GM19452 (cell line): ENCODE data around the gene TRPV5.

Source experiments
- ATAC-seq: cut with Tn5 transposase; IDR thresholded peaks from one replicate; pipeline ENCODE4 v1.9.1; 2021; ENCODE audit not compliant: unreplicated experiment

The TRPV5 gene

DNA sequence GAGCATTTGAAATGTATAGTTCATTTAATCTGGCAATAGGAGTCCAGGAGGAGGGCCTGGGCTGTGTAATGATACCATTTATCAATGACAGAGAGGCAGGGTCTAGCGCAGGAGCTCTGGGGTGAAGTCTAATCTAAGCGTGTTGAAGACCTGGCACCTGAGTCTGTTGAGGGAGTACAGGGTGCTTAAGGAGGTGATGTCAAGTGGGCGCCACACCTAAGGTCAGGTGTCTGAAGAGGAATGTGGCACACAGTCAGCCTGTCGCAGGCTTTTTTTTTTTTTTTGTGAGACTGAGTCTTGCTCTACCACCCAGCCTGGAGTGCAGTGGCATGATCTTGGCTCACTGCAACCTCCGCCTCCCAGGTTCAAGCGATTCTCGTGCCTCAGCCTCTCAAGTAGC lies 8.0 kb upstream of the TRPV5 start:
- no peak for ATAC-seq

DNA sequence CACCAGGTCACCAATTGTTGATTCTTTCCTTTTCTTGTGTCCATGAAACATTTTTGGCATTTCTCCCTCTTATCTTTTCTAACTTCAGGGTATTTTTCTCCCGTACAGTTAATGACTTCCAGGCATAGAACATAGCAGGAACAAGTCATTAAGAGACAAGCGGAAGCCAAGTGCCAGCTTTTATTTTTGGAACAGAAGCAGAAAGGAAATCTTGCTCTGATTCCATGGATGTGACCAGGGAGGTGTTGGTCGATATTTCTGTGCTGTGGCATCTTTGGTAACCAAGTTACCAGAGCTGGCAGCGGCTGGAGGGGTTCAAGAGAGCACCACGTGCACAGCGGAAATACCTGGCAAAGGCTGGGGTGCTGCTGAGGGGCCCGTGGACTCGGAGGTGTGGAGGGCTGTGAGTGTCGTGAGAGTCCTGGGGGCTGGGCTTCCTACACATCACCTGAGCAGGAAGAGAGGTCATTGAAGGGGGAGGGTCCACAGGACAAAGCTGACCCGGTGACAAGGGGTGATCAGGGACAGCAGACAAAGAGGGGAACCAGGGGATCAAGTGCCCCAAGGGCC lies 7.5 kb upstream of the TRPV5 start:
- ATAC-seq, result no peak

DNA sequence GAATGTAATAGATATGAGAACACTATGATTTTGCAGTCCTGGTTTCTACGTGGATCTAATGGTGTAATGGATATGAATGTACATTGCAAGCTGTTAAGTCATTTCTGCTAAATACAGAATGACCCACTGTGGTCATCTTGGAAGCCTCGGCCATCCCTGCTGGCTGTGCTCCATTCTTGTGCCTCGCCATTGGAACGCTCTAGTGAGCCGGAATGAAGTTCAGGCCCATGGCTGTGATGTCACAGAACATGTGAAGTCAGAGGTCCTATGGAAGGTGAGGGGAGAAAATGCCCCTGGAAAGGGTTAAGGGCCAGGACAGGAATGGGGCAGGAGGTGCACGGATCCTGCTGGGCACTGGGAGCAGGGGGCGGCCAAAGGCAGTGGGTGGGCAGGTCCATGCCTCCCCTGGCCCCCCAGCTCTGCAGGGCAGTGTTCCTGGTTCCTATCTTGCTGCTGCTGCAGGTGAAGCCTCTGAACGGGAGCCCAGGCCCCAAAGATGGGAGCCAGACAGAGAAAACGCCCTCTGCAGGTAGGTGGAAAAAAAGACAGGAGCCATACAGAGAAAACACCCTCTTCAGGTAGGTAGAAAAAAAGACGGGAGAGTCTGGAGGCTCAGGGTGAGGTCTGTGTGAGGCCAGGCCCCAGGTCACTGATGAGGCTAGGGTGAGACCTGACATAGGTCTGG lies 5.8 kb upstream of the TRPV5 start, which contains the start of gene LLCFC1:
Gene LLCFC1, plus strand, starts transcription at position 259 of the 685 bp plus-strand sequence. Its CDS starts 138 bp downstream, at position 397.
- ATAC-seq, result no peak

DNA sequence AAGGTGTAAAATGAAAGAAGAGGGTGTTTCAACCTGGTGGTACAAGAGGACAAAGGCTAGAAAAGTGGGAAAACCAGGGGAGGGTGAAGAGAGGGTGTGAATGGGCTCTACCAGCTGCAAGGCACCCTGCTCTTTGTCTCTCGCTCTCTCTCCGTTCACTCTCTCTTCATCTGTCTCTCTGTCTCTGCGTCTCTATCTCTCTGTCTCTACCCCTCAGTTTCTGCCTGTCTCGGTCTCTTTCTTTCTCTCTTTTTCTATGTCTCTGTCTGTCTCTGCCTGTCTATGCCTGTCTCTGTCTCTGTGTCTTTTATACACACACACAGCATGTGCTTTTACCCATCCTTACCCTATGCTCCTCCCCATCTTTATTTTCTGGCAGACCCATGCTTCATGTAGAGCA lies 5.1 kb upstream of the TRPV5 start:
- ATAC-seq, result no peak

DNA sequence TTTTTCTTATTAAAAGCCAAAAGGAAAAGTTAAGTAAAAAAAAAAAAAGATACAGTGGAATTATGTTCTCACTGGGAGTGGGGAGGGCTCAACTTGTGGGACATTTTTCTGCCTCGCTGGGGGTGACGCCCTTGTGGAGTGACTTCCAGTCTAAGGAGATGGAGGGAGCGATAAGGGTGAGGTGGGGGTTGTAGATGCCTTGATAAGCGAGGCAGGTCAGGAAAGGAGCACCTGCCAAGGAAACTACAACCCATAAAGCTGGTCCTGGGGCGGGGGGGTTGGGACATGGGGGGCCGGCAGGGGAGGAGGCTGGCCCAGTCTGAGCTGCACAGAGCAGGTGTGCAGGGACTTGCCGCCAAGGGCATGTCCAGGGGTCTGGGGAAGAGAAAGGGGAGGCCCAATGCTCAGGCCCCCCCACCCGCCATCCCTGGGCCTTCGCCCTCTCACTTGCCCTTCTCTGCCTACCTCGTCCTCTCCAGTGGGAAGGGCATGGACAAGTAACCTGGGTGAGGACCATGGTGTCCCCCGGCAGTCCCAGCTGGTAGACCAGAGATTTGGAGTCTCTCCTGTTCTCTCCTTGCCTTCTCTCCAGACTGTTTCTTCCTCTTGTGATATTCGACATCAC lies 2.5 kb upstream of the TRPV5 start:
- ATAC-seq, result no peak

DNA sequence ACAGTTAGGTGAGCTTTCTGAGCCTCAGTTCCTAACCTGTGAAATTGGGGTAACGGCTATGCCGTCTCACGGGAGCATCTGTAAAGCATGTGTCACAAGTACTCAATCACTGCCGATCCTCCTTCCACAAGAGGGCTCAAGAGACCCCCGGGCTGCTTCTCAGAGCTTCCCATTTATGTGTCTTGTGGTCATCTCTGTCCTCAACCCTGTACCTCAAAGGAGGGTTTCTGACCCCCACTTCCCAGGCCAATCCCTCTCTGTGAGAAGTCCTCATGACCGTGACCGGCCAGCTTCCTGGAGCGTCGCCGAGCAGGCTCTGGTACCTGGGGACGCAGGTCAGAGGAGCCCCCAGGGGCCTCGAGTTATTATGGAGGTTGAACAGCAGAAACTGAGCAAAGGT lies 510 bp upstream of the TRPV5 start:
- ATAC-seq, result no peak

DNA sequence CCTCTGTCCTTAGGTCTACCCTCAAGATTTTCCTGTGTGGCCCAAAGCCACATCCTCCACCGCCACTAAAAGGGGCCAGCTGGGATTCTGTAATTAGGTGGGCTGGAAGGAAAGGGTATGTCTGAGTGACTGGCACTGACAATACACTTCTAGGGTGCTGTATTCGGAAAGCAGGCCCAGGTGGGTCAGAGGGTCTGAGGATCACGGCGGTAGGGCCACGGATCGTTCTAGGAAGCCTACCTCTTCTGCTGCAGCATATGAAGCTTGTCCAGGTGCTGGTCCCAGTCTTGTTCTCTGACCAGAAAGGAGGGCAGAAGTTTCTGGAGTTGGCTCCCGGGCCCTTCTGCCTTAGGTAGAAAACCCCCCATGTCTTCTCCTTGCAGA lies 462 bp downstream of the TRPV5 start:
- no peak for ATAC-seq

DNA sequence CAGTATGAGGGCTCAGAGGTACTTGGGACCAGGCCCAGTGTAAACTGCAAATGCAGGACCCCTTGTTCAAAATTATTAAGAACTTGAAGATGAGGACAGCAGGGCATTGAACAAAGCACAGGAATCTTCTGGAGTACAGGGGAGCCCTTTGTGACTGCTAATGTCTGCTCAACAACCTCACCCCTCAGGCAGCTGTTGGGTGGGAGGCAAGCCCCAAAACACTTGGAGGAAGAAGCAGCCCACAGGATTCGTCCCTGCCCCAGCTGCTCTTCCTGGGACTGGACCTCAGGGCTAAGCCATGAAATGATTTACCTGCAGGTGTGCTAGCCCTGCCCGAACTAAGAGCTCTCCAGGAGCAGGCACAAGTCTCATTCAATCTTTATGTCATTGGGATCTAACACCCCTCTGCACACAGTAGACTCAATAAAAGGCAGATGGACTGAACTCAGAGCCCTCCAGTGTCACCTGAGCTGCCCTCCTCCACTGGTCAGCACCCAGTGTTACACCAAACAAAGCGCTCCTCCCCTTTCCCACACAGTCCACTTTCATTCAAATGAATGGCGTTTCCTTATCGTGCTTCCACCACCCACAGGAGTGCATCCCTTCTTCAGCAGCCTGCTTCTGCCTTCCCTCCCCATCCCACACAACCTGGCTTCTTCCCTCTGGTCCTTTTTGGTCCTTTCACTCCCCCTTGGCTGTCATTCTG lies 1.0 kb downstream of the TRPV5 start:
- no peak for ATAC-seq

DNA sequence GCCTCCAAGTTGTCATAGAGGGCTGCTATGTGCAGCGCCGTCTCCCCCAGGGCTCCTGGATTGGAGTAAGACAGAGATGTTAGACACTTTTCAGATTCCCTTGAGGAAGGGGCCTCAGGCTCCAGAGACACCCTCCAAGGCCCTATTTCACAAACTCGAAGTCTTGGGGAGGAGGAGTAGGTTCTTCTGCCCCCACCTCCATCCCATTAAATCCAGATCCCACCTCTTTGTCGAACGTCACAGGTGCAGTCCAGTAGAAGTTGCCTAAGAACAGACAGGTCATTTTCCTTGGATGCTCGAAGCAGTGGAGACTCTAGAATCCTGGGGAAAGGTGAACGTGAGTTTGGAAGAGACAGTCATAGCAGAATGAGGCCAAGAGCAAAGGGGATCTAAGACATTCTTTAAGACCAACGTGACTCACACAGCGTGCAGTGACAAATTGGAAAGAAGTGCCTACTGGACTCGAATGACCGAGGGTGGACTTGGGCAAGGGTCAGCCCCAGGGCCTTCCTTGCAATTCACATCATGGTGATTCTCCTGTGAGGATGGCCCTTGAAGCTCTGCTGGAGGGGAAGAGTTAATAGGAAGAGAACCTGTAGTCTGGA lies 3.3 kb downstream of the TRPV5 start:
- ATAC-seq, result no peak

DNA sequence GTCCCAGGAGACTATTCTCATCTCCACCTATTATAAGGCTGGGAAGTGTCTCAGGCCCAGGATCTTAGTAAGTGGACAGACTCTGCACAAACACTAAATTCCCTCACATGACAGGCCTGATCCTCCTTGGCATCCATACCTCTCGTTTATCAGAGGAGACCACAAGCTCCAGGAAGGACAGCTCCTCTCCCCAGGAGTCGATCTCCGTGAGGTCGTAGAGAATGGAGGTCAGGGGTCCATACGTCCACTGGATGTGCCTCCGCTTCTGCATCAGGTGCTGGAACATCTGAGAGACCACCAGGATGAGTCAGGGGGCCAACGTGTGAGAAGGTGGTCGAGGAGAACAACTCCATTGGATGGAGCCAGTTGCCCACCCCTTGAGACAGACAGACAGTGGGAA lies 5.6 kb downstream of the TRPV5 start:
- no peak for ATAC-seq

DNA sequence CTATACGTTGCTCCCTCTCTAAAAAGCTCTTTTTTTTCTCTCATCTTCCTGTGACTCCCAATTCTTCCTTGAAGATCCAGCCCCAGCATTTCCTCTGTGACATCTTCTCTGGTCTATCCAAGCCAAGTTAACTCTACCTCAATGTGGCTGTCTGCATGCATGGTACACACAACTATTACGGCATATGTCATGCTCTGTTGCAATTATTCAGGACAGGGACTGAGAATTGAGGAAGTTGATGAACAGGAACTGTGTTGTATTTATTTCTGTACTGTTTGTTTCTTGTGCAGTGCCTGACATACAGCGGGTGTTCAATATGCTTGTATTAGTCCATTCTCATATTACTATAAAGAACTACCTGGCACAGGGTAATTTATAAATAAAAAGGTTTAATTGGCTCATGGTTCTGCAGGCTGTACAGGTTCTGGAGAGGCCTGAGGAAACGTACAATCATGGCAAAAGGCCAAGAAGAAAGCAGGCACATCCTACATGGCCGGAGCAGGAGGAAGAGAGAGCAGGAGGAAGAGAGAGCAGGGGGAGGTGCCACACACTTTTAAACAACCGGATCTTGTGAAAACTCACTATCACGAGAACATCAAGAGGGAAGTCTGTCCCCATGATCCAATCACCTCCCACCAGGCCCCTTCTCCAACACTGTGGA lies 6.3 kb downstream of the TRPV5 start:
- ATAC-seq, result no peak

DNA sequence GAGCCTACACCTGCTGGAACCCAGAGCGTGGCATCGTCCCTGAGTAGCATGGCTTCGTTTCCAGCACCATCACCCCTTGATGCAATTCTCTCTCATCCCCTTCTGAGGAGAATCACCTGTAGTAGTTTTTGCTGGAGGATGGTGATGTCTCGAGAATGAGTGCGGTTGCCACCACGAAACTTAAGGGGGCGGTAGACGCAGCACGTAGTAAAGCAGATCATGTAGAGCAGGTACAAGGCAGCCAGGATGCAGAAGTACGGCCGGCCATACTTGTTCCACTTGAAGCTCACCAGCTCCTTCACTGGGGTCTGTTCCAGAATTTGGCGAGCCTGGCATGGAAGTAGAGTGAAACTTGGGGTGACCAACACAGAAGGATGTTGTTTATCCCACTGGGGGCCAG lies 8.1 kb downstream of the TRPV5 start:
- no peak for ATAC-seq

DNA sequence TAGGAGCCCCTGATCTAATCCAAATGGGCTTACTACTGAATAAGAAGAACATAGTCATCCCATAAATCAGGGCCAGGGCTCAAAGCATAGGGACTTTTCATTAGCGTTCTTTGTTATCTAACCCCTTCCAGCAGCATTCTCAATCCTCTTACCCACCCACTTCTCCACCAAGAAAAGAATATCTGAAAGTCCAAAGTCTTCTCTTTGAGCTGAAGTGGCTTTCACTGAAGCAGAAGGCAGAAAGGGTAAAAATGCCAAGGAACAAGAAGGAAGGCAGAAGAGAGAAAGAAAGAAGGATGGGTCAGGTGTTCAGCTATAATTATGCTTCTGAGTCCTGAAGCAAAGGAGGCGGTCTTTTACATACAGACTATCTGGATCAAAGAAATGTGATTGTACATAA lies 10.2 kb downstream of the TRPV5 start:
- no peak for ATAC-seq

DNA sequence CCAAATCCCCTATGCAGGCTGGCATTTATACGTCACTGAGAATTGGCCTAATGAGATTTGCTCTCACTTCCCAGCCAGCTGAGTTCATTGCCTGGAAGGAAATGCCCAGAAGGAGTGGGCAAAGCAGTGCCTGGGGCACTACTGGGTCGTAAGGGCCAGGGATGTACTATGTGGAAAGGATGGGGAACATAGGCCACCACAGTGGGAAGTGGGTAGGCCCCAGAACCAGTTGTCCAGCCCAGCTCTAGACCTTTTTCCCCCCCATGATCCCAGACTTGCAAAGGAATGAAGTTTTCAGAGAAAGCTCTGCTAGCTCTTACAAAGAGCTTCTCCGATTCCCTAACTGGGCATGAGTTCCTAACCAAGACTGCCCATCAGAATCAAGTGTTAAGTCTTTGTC lies 13.9 kb downstream of the TRPV5 start:
- ATAC-seq, result no peak

DNA sequence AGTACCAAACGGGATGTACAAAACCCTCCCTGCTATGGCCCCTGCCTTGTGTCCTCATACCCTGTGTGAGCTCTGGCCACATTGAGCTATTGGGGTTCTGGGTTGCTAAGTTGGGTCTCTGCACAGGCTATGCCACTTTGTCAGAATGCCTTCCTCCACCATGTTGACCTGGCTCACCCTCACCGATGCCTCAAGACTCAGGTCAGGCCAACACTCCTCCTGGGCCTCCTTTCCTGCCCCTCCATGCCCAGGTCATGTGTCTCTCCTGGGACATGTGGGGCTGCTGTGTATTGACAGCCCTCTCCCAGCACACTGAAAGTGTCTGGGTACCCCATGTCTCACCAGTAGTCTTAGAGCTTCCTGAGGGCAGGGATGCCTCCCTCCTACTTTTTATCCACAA lies 14.6 kb downstream of the TRPV5 start:
- no peak for ATAC-seq

DNA sequence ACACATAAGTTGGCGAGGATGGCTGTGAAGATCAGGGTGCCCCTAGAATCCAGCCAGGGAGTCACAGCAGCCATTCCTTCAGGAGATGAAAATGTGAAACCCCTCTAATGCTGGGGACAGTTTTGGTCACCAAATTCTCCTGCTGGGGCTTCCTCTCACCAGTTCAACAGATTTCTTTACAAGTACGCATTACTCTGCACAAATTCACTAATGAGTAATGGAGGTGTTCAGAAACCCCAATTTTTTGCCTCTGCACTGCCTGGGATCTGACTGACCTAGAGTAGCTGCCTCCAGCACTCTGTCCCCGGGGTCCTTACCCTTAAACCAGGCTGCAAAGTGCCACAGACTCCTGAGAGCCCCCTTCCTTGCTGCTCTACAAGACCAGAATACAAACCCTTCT lies 16.1 kb downstream of the TRPV5 start:
- ATAC-seq, result no peak

DNA sequence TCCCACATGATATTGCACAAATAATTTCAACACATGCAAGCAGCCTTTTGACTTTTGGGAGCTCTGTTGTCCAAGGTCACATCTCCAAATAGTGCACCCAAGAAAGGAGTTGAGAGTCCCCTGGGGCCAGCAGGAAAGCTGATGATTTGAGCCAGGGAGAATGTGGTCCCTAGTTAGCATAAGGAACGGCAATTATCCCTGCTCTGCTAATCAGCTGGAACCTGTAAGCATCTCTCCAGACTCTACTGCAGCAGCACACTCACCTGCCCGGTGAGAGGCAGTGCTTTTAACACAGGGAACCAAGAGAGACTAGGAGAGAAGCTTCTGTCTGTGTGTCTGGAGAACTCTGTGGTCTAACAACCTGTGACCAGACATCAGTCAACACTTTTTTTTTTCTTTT lies 17.0 kb downstream of the TRPV5 start:
- ATAC-seq, result no peak

DNA sequence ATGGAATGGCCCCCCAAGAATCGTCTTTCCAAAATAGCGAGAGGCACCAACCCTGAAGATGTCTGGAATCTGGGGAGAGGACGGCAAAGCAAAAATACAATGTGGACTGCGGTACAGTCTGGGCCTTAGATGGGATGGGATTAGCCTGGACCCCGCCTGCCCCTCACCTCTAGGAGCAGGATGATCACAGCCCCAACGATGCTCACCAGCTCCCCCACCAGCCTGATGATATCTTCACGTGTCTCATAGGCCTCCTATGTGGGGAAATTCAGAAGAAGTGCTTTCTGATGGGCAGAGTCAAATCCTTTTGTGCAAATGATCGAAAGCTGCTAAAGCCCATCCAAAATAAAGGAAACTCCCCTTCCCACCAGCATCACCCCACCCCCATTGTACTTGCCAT lies 18.2 kb downstream of the TRPV5 start:
- ATAC-seq, result no peak

DNA sequence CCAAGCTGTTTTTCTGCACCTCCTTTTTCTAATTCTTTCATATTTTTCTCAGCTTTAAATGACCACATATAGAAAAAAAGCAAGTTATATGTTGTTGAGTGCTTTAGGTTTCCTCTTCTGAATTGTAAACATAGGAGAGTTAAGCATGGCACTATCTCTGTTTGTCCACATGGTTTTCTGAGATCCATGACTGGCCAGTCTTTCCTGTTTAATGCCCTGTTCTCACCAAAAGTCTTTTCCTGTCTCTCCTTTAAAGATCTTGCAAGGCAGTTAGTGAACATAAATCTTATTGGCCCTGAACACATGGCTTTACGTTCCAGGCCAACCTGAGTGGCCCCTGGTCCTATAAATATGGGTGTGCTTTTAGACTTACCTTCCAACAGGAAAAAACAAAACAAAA lies 19.4 kb downstream of the TRPV5 start:
- no peak for ATAC-seq

DNA sequence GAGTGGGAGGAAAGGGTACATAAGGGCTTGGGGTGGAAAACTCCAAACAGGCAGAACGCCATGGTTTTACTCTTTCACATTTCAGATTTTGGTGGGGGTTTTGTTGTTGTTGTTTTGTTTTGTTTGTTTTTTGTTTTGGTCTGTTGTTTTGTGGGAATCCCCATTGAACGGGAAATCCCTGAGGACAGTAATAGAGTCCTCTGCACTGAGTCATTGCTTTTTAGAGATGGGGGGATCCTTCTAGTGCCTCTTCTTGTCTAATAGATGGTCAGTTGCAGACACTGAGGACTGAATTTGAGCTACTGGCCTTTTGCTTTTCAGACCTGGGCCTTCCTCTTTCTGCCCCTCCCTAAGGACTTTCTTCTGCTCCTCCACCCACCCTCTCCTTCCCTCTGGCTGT lies 20.0 kb downstream of the TRPV5 start:
- no peak for ATAC-seq

DNA sequence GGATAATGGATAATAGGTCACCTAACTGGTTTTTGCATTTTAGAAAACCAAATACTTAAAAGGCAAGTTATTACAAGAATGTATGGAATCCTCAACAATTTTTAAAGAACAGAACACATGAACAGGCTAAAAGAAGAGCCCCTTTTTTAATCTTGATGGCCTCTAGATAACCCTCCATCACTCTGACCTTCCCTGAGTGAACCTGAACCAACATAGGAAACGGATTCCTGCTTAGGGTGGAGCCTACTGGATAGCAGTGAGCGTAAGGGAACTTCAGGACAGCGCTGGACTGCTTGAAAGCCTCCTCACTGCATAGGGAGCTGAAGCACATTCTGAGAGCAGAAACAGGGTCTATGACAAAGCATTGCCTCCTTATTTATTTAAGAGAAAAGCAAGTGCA lies 20.5 kb downstream of the TRPV5 start:
- no peak for ATAC-seq
